ENCODE results near the gene POC1A. TPM values are rescaled to one million over a fixed set of nuclear protein-coding genes. Genes with fewer than 3 reads are reported as not detected.

Gene POC1A
- 3.8 and 4.6 TPM in 2 replicates for total RNA-seq

GRCh38 chr3:52154135-52155094, at the start of gene POC1A:
POC1A (minus strand) TSS chr3:52154423; CDS start chr3:52154372, 51 bp downstream.

GRCh38 chr3:52197842-52198625, 43.8 kb upstream of the POC1A start, which contains the start of gene ALAS1:
ALAS1 (plus strand) TSS chr3:52198160; CDS start chr3:52199242, 1,082 bp downstream.

GRCh38 chr3:52056521-52056967, 97.7 kb downstream of the POC1A start, which contains the start of gene DUSP7:
DUSP7 (minus strand) TSS chr3:52056571; CDS start chr3:52056366, 205 bp downstream.

Other genes with a start within 250 kb of the POC1A start
- gene RRP9, start 212.5 kb downstream of the POC1A start, total RNA-seq = 28.4 and 42.2 TPM in 2 replicates
- gene PARP3, start 212.1 kb downstream of the POC1A start, total RNA-seq = 20.1 and 23.6 TPM in 2 replicates
- gene GPR62, start 199.0 kb downstream of the POC1A start, total RNA-seq = under 0.01 and 0.09 TPM in 2 replicates
- gene PCBP4, start 187.0 kb downstream of the POC1A start, total RNA-seq = 27.9 and 29.8 TPM in 2 replicates
- gene ABHD14B, start 180.4 kb downstream of the POC1A start, total RNA-seq = 17.5 and 20.3 TPM in 2 replicates
- gene ABHD14A, start 179.4 kb downstream of the POC1A start, total RNA-seq = 8.7 and 10.2 TPM in 2 replicates
- 28.7 and 37.9 TPM in 2 replicates for gene ACY1, start 170.9 kb downstream of the POC1A start, total RNA-seq
- gene RPL29, start 158.5 kb downstream of the POC1A start, total RNA-seq = 1,499 and 1,836 TPM in 2 replicates
- gene DUSP7, start 97.9 kb downstream of the POC1A start, total RNA-seq = 4.1 and 5.8 TPM in 2 replicates
- gene ALAS1, start 43.7 kb upstream of the POC1A start, total RNA-seq = 38.2 and 44.9 TPM in 2 replicates
- gene TLR9, start 71.2 kb upstream of the POC1A start, total RNA-seq = under 0.01 TPM in 1 of 2 replicates, not detected in the other
- gene TWF2, start 84.7 kb upstream of the POC1A start, total RNA-seq = 62.7 and 92.0 TPM in 2 replicates
- gene PPM1M, start 91.3 kb upstream of the POC1A start, total RNA-seq = 21.0 and 26.8 TPM in 2 replicates
- gene WDR82, start 124.2 kb upstream of the POC1A start, total RNA-seq = 53.8 and 66.6 TPM in 2 replicates
- 4.3 and 9.4 TPM in 2 replicates for gene GLYCTK, start 133.4 kb upstream of the POC1A start, total RNA-seq
- 1.7 and 2.6 TPM in 2 replicates for gene DNAH1, start 161.9 kb upstream of the POC1A start, total RNA-seq